Kasumi-1 (cell line): Measurements from ENCODE around the gene CLMN.
A peak's percentile ranks its signal among the peaks of the same experiment; 100 is the strongest.

Experiments used
- DNase-seq, 2 experiments: peaks; one replicate each; lab custom pipeline; 2025; lab: John Stamatoyannopoulos, UW

The CLMN gene

DNA sequence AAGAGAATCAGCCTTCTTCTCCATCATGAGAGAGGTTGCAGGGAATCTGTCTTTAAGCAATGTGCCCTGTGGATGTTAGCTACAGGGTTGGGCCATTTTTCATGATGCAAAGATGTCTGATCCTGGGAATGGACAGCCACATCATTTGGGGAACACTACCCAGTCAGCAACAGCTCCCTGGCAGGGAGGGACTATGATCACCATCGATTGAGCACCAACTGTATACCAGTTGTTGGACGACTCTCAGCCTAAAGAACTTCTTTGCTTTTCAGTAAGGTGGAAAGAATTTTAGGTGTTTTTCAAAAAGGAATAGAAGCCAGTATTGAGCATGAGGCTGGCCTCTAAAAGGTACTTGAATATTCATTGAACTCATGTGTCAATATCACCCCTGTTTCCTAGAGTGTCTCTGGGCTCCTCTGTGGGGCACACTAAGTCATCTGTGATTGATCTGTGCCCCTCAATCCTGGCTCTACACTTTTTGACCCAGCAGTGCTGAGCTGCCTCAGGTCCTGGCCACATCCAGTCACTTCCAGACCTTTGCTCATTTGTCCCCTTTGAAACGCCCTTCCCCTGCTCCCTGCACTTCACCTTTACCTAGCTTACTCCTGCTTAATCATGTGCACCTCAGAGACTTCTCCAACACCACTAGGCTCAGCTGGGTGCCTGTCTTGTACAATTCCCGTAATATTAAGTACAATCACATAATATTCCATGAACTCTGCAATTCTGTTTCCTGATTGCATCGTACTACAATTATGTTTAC, 2.2 kb upstream of the CLMN start:
- no peak for DNase-seq

GRCh38 chr14:95320955-95321600, 1.4 kb upstream of the CLMN start:
- no peak for DNase-seq

- no peak for DNase-seq
Measured at GRCh38 chr14:95320078-95320895, 579 bp upstream of the CLMN start.

DNA sequence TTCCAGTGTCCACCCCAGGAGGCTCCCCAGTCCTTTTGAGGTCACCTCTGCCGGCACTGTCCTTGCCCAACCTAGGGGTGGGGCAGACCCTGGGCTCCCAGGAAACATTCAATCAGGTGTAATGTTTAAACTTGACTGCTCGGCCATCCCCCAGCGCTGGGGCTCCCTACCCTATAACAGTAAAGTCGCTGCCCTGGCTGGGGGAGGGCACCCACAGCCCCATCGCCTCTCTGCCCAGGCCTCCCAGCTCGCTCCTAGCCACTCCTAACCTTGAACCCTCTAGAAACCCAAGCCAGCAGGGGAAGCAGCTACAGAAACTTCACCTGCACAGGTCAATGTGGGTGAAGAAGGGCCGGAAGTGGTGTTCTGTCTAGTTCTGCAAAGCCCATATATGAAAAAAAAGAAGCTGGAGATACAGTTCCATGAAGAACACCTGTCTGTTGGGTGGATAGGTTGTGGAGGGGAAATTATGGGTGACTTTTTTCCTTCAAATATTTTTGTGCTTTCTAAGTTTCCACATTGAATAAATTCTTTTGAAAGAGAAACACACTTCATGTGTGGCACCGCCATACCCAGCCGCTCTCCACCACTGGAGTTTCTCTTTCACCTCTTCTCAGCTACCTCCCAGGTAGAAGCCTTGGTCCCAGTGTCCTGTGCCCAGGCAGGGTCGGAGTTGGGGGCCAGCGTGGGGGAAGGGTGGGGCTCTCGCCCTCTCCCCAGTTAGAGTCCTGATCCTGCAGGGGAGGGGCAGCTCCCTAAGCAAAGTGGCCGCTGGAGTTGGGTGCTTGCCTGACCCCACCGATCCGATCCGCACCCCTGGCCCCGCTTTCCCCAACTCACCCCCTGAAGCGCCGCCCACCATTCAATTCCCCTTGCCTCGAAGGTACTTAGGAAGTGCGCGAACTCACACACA, 1.1 kb downstream of the CLMN start:
- DNase-seq = no peak

- DNase-seq = no peak
Measured at GRCh38 chr14:95317817-95318343, 1.8 kb downstream of the CLMN start.

DNA sequence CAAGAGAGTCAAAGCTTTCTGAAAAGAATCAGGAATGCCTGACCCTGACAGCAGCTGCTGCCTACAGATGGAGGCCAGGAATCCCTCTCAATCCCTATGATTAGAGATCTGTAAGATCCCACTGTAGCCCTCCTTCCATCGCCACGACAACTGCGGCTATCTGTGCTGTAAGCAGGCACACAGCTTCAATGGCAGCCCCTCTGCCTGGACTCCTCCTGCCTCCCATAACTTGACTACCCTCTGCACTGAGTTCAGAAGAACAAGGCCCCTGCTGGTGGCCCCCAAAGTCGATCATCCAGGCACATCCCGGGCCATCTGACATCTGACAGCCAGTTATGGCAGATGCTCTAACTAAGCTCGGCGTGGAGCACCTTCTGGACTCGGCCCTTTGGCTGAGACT, 2.9 kb downstream of the CLMN start:
- no peak for DNase-seq

DNA sequence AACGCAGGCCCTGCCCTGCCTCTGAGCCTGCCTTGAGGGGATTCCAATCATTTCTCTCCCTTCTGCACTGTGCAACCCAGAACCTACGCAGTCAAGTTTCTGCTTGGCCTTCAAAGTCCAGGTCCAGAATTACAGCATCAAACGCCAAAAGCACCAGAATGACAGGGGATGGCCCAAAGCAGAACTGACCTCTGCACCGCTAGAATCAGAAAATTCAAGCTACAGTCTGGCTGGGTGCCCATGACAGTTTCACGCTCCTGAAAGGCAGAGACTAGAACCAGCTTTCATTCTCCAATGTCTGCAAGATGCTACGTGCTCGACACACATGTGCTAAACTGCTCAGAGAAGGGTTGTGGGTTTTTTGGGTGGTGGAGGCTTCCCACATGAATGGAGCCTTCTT, 4.1 kb downstream of the CLMN start:
- no peak for DNase-seq

GRCh38 chr14:95315156-95315555, 4.6 kb downstream of the CLMN start:
- no peak for DNase-seq

DNA sequence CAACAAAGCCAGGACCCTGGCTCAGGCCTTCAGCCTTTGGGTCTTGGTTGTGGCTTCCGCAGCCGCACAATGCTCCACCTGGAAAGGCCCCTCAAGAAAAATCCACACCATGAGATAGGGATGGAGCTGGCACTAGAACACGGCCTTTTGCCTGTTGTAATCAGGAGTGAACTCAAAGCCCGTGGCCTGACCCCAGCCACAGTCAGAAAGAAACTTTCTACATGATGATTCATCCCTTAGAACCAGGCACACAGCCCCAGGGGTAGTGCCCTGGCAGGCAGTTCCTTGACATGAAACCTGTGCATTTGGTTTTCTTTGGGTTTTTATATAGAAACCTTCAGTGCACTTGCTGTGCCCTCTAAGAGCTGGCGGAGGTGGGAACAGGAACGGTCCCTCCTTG, 5.1 kb downstream of the CLMN start:
- no peak for DNase-seq

DNA sequence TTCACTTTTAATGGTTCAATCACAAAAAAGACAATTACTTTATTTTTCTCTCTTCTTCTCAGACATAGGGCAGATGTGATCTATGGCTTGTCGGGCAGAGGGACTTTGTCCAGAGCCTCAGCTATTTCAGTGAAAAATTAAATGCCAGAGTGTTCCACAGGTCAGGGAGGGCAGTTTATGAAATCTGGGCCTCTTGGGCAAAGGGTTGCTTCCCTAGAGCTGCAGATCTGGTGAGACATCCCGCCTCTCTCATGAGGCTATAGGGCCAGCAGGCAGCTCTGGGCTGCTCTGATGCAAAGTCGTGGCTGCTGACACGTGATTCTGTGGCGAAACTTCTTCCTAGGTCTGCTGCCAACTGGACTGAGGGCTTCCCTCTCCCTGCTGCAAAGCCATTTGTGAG, 6.0 kb downstream of the CLMN start:
- peak; percentile 3 to 5 for DNase-seq

DNA sequence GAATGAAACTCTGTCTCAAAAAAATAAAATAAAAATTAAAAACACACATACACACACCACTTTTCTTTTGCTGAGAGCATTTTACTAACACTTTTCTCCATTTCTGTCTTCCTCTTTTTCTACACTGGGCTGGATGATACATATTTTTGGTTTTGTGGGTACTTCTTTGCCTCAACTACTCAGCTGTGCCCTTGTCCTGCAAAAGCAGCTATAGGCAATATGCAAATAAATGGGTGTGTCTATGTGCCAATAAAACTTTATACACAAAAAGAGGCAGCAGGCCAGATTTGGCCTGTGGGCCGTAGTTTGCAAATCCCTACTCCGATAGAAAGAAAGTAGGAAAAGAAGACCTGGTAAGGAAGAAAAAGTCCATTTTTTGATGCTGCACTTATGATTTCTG, 6.5 kb downstream of the CLMN start:
- DNase-seq = peak in 1 of 2 experiments; percentile 4

GRCh38 chr14:95312311-95312710, 7.4 kb downstream of the CLMN start:
- no peak for DNase-seq

DNA sequence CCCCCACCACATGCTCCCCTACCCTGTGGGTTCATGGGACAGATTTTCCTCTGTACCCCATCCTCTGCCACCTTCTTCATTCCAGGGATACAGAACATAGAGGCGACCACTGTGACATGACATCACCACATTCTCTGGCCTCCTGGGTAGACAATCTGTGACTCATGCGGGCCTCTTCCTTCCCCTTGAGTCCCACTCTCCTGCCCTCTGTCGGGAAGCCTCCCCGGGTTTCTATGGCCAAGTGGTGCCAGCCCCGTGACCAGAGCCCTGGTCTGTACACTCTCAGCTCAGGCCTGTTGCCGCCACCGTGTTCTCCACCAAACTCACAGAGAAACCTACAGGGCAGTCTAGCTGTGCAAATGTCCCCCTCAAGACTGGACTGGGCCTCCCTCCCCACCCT, 8.0 kb downstream of the CLMN start:
- DNase-seq = no peak

DNA sequence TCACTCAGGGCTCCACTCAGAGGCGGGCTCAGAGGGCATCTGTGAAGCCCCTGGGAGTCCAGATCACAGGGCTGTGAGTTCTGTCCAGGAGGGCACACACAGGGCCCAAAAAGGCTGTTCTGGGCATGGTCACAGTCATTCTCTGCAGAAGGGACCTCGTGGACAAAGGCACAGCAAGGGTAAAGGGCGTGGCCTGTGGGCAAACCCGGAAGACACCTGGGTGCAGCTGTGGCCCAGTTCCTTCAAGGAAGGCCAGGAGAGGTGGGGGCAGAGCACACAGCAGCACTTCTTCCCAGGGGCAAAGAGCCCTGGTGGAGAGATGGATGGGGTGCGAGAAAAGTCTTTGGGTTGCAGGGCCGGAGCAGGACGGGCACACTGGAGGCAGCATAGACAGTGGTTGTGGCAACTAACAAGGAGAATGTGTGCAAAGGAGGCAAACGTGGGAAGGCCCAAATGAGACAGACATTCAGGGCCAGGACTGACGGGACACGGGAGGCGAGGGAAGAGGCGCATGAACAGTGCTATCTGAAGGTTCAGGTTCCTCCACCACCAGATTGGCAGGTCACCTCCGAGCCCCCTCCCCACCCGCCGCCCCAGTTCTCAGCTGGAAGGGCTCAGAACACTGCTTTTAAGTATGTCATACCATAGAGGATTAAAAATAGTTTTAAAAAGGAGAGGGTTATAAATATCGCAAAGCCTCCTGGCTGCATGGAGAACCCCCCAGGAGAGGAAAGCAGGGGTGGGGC, 8.9 kb downstream of the CLMN start:
- DNase-seq = no peak

DNA sequence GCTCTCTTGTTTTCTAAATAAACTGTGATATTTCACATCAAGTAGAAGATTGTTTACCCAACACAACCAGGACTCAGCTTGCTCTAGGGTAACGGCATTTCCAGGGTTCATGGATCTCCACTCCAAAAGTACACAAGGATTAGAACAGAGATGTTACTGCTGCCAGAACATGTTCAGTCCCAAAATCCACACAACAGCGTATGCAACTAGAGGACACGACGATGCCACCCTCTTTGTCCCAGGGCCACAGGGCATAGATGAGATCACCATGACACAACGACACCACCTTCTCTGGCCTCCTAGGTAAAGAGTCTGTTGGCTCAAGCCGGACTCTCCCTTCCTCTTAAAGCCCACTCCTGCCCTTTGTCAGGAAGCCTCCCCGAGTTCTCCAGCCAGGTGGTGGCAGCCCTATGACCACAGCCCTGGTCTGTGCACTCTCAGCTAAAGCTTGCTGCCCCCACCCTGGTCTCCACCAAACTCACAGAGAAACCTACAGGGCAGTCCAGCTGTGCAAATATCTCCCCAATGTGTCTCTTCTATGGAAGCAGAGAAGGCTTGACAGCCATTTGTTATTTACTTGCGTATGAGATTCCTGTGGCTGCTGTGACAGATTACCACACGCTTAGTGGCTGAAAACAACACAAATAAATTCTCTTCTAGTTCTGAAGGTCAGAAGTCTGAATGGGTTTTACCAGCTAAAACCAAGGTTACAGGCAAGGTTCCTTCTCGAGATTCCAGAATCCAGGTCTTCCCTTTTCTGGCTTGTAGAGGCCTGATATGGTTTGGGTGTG, 10.3 kb downstream of the CLMN start:
- DNase-seq = no peak

DNA sequence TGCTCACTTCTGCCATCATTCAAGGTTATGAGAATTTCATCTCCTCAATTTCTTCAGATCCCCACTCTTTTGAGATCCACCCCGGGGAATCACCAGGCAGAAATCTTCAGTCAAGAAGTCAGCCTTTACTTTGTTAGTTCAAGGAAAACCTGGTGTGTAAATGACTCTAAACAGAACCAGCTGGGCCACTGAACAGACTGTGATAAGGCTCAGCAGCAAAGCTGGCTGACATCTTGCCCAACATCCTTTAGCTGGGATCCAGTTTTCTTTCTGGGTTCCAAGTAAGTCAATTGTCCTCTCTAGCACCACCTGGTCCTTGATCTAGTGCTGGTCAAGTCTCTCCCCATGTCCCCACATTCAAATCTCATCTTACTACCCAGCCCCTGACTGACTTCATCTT, 11.6 kb downstream of the CLMN start:
- DNase-seq = no peak

- DNase-seq = no peak
Measured at GRCh38 chr14:95307402-95308041, 12.2 kb downstream of the CLMN start.

GRCh38 chr14:95305940-95306339, 13.8 kb downstream of the CLMN start:
- DNase-seq = no peak

DNA sequence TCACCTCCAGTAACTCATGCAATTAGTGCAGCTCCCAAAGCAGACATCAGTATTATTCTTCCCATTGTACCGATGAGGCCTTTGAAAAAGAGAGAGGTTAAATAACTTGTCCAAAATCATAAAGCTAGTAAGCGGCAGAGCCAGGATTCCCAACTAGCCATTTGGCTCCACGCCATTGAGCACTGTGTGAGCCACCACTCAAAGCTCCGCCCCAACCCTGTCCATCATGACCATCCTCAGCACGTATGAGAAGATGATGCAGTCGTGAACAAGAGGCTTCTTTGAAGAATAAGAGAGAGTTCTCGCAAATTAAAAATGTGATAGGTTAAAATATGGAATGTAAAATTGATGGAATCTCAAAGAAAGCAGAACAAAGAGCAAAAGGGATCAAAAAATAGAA, 14.6 kb downstream of the CLMN start:
- no peak for DNase-seq

DNA sequence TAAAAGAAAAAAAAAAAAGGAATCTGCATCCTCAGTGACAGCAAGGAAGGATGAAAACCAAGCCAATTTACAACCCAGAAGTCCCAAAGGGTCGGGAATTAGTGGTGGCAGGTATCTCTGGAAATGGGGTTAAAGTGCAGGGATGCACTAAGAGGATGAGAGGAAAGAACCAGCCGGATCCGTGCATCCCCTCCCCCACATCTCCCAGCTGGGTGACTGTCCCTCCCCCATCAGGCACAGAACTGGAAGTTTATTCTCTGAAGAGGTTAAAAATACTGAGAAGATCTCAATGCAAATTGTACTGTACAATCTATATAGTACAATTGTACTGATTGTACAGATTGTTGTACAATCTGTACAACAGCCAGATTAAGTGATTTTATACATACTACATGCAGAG, 15.4 kb downstream of the CLMN start:
- no peak for DNase-seq
